AG04449 (cell line): ENCODE data around the gene B4GALNT3.

Experiments
- CTCF ChIA-PET: fragments of 350-600 bp; formaldehyde crosslinking; extraction: SDS; loops from one replicate; lab custom pipeline; 2021; ENCODE audit warnings: antibody characterized with exemption; lab: Yijun Ruan, JAX
- POLR2A ChIA-PET: fragments of 400-600, 350-600 bp; formaldehyde crosslinking; extraction: SDS; loops from one replicate; lab custom pipeline; 2020; ENCODE audit warnings: antibody characterized with exemption, inconsistent platforms; lab: Yijun Ruan, JAX
- DNase-seq: peaks from one replicate; pipeline ENCODE4 v3.0.0-alpha.2; 2010; ENCODE audit warnings: low read depth, low spot score
- H3K4me3 ChIP-seq: 2 replicates; pipeline ENCODE4 v1.5.1; 2011; ENCODE audit warnings: low read depth, mild to moderate bottlenecking, control low read depth, low read length
- CTCF ChIP-seq: IDR thresholded peaks from one replicate; pipeline ENCODE4 v1.5.1; 2011; ENCODE audit warnings: mild to moderate bottlenecking, moderate library complexity, low read length, control low read depth, inconsistent platforms; ENCODE audit not compliant: insufficient read depth; ENCODE audit errors: missing control alignments

B4GALNT3 gene

DNA sequence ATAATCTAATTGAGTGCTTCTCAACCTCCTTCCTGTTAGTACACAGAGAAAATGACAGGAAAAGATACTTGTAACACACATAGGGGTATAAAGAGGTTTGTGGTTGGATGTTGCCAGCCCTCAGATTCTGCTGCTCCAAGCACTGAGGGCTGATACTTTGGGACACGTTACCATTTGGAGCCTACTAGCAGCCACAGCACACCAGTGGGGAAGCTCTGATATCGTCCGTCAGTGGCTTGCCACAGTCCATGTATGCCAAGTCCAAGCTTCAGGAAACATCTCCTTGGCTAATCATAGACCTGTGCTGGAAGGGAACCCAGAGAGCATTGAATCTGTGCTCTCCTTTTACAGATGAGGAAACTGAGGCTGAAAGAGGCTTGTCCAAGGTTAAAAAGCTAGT is 22.3 kb downstream of the B4GALNT3 start:
- POLR2A ChIA-PET, result no interaction called here

GRCh38 chr12:484096-484495 is 24.4 kb downstream of the B4GALNT3 start:
- POLR2A ChIA-PET, result no interaction called here
- CTCF ChIA-PET, result interaction anchor here (0.7 to 2.1 kb wide), 5 partner anchors 30 to 63 kb away, joined by 3 to 9 read pairs (median 4); no protein-coding TSS in a partner anchor
- H3K4me3 ChIP-seq, result no peak overlapping the region
- TF ChIP-seq CTCF, result no peak
- no peak for DNase-seq

More for the DNA sequence above, 22.3 kb downstream of the B4GALNT3 start:
- no peak for TF ChIP-seq CTCF
- H3K4me3 ChIP-seq, result no peak overlapping the region
- no peak for DNase-seq
- CTCF ChIA-PET, result interaction anchor here (0.9 kb wide), 1 partner anchor 39 kb away, joined by 3 read pairs; no protein-coding TSS in a partner anchor

DNA sequence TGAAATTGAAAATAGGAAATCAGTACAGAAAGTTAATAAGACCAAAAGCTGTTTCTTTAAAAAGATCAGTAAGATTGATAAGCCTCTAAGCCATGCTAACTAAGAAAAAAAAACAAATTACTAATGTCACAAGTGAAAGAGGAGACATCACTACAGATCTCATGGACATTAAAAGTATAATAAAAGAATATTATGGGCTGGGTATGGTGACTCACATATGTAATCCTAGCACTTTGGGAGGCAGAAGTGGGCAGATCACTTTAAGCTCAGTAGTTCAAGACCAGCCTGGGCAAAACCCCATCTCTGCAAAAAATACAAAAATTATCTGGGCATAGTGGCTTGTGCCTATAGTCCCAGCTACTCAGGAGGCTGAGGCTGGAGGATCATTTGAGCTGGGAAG is 30.5 kb downstream of the B4GALNT3 start:
- no peak overlapping the region for H3K4me3 ChIP-seq
- DNase-seq, result no peak
- ChIA-PET CTCF (interaction anchor here (0.7 kb wide), 1 partner anchor 46 kb away, joined by 4 read pairs; no protein-coding TSS in a partner anchor), POLR2A (no interaction called here)
- TF ChIP-seq CTCF, result no peak

GRCh38 chr12:495466-495865 is 35.7 kb downstream of the B4GALNT3 start:
- no peak for TF ChIP-seq CTCF
- no peak for DNase-seq
- ChIA-PET POLR2A (no interaction called here), CTCF (interaction anchor here (1.3 to 4.2 kb wide), 3 partner anchors 43 to 53 kb away, joined by 5 to 18 read pairs (median 6); no protein-coding TSS in a partner anchor)
- H3K4me3 ChIP-seq, result no peak overlapping the region

DNA sequence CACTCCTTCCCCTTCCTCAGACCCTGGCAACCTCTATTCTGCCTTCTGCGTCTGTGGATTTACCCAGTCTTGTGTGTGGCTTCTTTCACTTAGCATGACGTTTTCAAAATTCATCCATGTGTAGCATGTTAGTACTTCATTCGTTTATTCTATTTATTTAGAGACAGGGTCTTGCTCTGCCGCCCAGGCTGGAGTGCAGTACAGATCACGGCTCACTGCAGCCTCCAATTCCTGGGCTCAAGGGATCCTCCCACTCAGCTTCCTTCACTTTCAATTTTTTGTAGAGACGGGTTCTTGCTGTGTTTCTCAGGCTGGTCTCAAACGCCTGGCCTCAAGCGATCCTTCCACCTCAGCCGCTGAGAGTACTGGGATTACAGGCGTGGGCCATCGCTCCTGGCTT is 37.0 kb downstream of the B4GALNT3 start:
- no peak overlapping the region for H3K4me3 ChIP-seq
- TF ChIP-seq CTCF, result no peak
- no peak for DNase-seq
- ChIA-PET POLR2A (no interaction called here), CTCF (interaction anchor here (2.0 to 4.2 kb wide), 2 partner anchors 51 to 55 kb away, joined by 6 to 18 read pairs; no protein-coding TSS in a partner anchor)

GRCh38 chr12:497501-498160 is 37.9 kb downstream of the B4GALNT3 start:
- no peak overlapping the region for H3K4me3 ChIP-seq
- ChIA-PET POLR2A (no interaction called here), CTCF (interaction anchor here (0.9 kb wide), 1 partner anchor 12 kb away, joined by 3 read pairs; no protein-coding TSS in a partner anchor)
- DNase-seq, result no peak
- TF ChIP-seq CTCF, result no peak
